Measurements from ENCODE around the gene PALLD. TPM values are rescaled to one million over a fixed set of nuclear protein-coding genes. Genes with fewer than 3 reads are reported as not detected.

Gene PALLD
- total RNA-seq, 1 donor from 2014 or later: 239 TPM

DNA sequence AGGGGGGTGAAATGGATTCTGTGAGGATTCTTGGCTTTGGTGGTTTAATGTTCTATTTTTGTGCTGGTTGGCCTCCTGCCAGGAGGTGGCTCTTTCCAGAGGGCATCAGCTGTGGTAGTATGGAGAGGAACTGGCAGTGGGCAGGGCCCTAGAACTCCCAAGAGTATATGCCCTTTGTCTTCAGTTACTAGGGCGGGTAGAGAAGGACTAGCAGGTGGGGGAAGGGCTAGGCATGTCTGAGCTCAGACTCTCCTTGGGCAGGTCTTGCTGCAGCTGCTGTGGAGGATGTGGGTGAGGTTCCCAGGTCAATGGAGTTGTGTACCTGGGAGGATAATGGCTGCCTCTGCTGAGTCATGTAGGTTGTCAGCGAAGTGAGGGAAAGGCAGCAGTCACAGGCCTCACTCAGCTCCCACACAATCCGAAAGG lies 456.0 kb downstream of the PALLD start:
- DNase-seq (ENCODE audit: low spot score): peak; percentile 50

DNA sequence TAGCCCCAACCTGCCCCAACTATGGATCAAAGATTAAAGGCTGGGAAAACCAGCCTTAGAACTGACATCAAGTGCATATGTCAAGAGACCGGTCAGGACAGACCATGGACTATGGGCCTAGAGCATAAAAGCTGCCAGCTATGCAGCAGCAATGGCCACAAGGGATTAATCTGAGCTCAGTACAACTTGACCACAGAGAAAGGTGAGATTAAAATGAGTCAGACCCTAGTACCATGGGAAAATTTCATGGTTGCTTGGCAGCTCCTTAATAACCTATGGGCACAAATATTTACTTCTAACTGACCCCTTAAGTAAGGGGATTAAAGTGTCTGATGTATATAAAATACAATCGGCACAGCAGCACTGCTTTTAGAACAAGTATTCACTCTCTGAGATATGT lies 458.8 kb downstream of the PALLD start:
- no peak for DNase-seq (ENCODE audit: low spot score)

DNA sequence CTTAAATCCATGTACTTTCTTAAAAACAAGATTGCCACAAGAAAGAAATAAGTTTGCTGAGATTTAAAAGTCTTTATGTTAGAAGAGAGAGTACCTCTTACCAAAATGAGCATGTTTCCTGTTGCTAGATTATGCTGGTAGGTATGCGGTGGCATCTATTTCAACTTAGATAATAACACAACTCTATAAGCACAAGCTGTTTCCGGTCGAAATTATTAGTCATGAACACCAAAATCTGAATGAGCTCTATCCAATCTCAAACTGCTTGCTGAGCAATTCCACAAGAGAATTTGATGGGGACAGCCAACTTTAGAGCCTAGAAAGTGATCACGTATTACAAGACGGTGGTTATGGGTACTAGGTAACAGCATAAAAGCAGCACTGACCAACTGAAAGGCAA lies 463.9 kb downstream of the PALLD start:
- no peak for DNase-seq (ENCODE audit: low spot score)

DNA sequence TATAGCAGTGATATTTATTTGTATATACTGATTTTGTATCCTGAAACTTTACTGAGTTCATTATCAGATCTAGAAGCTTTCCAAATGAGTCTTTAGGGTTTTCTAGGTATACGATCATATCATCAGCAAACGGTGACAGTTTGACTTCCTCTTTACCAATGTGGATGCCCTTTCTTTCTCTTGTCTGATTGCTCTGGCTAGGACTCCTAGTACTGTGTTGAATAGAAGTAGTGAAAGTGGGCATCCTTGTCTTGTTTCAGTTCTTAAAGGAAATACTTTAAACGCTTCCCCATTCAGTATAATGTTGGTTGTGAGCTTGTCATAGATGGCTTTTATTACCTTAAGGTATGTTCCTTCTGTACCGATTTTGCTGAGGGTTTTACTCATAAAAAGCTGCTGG lies 475.7 kb downstream of the PALLD start:
- no peak for DNase-seq (ENCODE audit: low spot score)

Other genes starting within 250 kb of the PALLD start
- 30.6 TPM for gene DDX60, start 178.3 kb upstream of the PALLD start, total RNA-seq
- gene DDX60L, start 16.6 kb upstream of the PALLD start, total RNA-seq: 16.3 TPM

Measured in ureter (tissue), 1 donor.